GM19324 (cell line): ENCODE data around the gene SFXN2.
A peak's percentile ranks its signal among the peaks of the same experiment; 100 is the strongest.
"Not testable (repeated sequence)": the region's sequence is repeated elsewhere in the genome, so short reads cannot be mapped to it uniquely, and the experiment has no call there.

Experiments
- ATAC-seq: cut with Tn5 transposase; IDR thresholded peaks from one replicate; pipeline ENCODE4 v1.9.1; 2021; ENCODE audit warnings: mild to moderate bottlenecking, moderate library complexity; ENCODE audit not compliant: unreplicated experiment, low FRiP score

Gene SFXN2

DNA sequence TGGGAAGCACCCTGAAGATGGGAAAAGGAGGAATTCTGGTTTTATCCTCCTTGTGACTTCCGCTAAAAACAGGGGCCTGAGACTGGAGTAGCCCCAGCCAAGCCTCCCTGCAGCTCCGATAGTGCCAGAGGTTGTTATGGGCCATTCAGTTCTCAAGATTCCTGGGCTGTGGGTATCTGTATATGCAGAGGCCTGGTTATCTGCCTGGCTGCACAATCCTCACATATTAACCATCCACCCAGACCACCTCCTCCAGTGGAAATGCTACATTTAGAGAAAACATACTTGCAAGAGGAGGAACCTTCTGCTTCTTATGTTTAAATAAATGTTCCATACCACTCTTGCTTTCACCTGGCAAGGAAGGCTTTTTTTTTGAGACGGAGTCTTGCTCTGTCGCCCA lies 34.8 kb upstream of the SFXN2 start:
- no peak for ATAC-seq

DNA sequence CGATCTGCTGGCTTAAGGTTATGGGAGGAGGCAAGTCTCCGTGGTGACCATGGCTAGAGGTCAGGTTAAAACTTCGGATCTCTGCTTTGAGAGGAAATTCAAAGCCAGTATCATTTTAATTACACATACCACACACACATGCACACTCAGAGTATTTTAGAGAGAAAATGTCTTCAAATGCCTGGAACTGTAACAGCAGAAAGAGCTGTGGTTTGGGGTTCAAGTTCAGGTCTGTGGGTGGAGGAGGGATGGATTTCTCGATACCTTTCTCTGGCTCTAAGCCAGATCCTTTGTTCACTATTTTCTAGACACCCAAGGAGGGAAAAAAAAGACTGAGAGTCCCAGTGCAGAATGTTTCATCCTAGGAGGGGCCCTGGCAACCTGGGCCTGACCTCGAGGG lies 32.7 kb upstream of the SFXN2 start:
- no peak for ATAC-seq

DNA sequence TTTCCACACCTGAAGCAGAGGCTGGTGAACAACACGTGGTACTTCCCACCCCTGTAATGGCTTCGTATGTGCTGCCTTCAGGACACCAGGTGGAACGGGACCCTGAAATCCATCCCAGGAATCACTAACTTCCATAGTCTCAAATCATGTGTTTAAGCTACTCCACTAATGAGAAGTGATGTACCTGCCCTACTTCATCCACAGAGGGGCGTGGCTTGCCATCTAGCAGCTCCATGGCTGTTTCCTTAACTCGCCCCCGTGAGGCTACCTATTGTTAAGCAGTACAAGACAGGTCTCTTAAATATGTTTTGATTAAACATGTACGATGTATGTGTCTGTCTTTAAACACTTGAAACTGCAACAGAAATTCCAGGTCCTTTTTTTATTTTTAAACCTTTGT lies 32.0 kb upstream of the SFXN2 start:
- ATAC-seq = no peak

DNA sequence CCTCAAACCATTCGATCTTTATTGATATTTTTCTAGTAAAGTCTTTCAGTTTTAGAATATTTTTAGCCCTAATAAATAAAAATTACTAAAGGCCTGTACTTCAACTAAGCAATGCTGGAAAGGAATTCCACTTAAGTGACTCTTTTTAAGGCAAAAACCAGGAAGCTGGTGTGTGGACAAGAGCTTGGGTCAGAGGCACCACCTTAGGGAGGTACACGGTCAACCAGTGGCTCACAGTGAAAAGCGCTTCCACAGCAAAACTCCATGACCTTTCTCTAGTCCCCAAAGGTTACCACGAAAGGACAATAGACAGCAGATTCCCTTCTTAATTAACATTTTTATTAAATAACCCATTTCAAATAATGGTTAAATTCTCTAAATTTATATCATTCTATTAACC lies 31.5 kb upstream of the SFXN2 start:
- no peak for ATAC-seq

DNA sequence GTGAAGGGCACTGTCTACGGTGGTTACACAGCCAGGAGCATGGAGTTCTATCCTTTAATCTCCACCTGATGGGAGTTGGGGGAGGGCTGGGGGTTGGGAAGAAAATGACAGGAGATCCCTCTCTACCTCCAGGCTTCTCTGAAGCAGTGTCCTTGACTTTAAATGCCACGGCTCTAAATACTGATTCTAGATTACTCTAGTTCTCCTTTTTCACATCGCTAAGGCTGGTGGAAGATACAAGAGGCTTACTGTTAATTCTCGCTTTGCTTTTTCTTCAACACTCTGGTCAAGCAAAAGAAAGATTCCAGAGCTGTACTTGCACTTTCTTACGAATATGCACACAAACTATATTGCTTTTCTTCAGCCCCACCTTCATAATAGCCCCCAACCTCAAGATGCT lies 30.7 kb upstream of the SFXN2 start:
- ATAC-seq = no peak

DNA sequence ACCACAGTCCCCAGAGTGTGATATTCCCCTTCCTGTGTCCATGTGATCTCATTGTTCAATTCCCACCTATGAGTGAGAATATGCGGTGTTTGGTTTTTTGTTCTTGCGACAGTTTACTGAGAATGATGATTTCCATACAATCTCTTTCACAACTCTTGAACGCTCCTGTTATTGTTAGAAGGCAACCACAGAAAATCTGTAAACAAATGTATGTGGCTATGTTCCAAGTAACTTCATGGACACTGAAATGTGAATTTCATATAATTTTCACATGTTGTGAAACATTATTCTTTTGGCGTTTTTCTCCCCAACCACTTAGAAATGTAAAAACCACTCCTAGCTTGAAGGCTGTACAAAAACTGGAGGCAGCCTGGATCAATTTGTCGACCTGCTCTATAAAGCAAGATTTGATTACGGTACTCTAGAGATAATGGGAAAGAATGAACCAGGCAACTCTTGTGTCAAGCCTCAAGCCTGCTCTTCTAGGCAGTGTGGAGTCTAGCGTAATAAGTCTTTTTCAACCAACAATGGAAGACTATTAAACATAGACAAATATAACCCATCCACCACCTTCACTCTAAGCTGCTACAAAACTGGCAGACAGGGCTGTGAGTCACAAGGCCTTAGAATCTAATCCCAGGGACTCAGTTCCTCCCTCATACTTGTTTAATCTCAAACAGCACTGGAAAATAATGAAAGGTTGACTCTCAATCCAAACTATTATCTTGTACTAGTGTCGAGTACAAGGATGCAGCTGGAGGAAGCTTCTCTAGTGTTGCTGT lies 23.0 kb upstream of the SFXN2 start:
- ATAC-seq = no peak

DNA sequence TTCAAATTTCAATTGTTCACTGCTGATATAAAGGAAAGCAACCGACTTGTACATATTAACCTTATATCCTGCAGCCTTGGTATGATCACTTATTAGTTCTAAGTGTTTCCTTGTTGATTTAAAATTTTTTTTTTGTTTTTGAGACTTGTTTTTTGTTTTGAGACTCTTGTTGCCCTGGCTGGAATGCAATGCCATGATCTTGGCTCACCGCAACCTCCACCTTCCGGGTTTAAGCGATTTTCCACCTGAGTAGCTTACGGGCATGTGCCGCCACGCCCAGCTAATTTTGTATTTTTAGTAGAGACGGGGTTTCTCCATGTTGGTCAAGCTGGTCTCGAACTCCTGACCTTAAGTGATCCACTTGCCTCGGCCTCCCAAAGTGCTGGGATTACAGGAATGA lies 19.0 kb upstream of the SFXN2 start:
- not testable (repeated sequence) for ATAC-seq

DNA sequence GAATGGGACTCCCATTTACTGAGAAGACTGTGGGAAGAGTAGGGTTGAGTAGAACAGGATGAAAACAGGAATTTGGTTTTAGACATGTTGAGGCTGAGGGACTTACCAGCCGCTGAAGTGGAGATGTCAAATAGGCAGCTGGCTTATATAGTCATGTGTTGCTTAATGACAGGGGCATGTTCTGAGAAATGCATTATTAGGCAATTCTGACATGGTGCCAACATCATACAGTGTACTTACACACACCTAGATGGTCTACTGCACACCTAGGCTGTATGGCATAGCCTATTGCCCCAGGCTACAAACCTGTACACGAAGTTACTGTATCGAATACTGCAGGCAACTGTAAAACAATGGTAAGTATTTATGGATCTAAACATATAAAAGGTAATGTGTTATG lies 17.7 kb upstream of the SFXN2 start:
- ATAC-seq = no peak

DNA sequence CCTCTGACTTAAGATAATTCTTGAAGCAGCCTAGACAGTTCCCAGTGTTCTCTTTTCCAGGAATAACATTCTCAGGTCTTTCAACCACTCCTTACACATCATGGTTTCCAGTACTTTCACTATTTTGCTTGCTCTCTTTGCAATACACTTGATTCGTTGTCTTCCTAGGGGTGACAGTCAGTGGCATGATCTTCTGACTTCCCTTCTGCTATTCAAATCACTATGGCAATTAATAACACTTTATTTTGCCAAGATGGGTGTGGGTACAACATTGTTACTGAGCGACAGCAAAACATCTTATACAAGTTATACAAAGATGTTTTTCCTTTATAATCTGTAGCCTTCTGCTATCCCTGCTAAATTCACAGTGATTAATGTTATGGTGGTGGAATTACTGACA lies 15.5 kb upstream of the SFXN2 start:
- no peak for ATAC-seq

DNA sequence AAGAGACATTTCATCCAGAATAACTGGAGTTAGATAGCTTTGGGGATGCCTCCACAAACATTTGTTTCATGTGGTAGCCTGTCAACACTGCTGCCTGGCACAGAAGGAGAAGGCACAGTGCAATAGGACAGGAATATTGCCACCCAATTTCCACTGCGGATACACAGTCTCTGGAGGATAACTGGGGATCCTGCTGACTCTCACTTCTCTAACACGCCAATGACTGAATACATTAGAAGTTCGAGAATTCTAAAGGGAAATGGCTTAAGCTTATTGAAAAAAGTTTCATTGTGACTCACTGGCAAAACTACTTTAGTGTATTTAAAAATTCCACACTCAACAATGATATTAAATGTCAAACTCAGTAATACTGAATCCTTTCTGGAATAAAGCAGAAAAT lies 13.2 kb upstream of the SFXN2 start:
- no peak for ATAC-seq

DNA sequence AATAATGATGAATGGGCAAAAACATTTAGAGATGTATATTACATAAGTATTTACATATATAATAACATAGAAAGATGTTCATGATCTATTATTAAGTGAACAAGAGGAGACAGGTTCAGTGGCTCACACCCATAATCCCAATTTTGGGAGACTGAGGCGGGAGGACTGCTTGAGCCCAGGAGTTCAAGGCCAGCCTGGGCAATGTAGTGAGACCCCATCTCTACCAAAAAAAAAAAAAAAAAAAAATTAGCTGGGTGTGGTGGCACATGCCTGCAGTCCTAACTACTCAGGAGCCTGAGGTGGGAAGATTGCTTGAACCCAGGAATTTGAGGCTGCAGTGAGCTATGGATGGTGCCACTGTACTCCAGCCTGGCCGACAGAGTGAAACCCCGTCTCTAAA lies 12.6 kb upstream of the SFXN2 start:
- no peak for ATAC-seq

DNA sequence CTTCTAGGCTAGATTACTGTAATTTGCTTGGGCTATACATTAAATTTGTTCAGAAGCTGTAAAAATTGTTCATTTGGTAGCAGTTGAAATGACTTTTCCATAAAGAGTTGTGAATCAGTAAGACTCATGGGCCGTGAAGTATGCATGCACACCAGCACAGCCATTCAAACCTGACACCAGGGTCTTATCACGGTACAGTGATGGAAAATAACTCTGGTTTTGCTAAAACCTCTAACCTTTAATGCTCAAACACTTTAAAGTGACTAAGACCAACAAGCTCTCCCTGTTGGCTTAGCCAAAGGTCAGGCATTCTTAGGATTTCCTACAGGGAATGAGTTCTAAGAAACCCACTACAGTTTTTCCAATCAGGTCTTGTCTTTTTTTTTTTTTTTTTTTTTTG lies 11.7 kb upstream of the SFXN2 start:
- no peak for ATAC-seq

DNA sequence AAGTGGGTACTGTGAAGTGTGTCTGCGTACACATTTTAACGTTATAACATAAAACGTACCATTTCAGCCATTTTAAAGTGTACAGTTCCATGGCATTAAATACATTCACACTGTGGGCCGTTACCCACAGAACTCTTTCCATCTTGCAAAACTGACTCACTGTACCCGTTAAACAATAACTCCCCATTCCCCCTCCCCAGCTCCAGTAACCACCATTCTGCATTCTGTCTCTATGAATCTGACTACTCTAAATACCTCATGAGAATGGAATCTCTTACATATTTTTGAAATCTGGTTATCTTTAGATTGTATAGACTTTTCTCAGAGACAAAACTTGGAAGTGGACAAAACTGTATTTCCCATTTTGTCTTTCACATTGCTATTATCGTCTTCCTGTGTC lies 9.5 kb upstream of the SFXN2 start:
- ATAC-seq = no peak

DNA sequence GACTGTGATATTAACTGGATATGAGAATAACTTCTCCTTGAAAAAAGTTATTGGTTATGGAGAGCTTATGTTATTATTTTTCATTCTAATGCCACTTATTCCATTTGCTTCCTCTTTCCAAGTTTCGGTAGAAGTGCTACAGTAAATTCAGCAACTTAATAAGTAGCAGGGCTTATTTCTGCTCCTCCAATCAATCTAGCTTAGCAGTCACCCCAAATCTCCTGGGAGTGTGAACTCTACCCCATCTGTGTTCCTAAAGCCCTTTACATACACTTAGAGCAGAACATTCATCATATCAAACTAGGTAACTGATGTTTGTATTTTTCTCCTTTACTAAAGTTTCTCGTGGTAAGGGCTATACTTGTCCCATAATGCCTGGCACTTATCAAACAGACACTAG lies 8.9 kb upstream of the SFXN2 start:
- ATAC-seq = no peak

DNA sequence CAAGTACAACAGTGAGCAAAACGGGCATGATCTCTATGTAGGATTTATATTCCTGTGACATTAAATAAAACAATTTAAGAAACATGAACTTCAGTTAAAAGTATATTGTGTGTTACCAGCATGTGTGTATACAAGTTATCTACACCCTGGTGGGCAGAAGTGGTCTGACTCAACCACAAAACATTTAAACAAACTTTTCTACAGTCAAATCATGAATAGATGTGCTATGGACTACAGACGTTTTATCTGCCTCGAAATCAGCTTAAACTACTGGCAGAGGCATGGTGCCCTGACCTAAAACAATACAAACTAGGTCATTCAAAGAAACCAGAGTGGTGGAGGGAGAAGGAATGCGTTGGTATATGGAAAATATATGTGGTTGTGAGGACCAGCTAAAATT lies 3.8 kb upstream of the SFXN2 start:
- ATAC-seq = no peak

DNA sequence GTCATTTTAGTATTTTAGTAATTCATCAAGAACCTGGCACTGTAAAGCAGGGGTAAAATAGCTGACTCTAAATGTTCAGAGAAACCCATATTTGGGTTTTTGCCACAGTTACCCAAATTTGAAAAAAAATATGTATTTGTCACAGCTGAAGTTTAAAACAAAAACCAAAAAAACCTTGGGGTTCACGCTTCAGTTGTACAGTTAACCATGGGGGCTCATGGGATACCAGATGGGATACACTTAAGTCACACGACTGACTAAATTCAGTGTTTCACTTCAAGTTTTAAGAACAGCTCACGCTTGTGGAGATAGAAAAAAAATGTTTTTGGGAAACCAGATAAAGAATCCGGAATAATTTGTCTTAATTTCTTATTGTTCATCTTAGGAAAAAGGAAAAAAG lies 2.3 kb upstream of the SFXN2 start:
- ATAC-seq = no peak

DNA sequence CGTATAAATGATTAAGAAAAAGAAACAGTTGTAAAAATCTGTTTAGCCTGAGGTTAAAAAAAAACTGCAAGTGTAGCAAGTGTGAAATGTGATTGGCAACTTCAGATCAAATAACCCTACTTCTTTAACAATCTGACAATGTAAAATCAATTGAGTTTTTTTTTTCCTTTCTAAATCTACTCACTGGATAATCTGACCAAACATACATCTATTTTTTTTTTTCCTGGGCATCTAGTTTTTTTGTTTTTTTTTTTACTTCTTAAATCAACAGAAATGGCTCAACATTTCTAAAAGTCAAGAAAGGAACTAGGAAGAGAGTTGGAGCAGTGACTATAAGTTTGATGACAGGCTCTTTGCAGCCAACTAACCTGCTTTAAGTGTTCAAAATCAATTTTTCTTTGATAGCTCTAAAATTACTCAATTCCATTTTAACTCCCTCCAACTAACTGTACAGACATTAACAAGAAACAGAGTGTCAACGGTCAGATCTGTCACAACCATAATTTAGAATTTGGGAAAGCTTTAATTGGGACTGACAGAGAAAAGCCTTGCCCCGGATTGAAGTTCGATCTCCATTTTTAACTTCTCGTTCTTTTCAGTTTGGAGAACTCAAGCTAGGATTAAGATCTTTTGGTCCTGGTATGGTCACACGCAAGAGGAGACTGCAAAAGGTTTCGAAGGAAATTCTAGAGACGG lies 1.4 kb upstream of the SFXN2 start:
- ATAC-seq = no peak

DNA sequence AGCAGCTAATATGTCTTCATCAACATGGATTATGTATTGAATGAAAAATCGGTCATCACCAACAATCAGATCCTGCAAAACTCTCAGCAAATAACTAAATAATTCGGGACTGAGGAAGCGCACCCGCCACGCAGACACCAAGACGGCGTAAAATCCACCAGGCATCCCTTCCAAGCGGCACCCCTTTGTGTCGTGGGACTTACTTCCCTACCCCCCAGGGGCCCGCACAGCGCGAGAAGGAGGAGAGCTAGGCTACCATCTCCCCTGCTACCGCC lies 960 bp upstream of the SFXN2 start:
- peak; percentile 37 for ATAC-seq

DNA sequence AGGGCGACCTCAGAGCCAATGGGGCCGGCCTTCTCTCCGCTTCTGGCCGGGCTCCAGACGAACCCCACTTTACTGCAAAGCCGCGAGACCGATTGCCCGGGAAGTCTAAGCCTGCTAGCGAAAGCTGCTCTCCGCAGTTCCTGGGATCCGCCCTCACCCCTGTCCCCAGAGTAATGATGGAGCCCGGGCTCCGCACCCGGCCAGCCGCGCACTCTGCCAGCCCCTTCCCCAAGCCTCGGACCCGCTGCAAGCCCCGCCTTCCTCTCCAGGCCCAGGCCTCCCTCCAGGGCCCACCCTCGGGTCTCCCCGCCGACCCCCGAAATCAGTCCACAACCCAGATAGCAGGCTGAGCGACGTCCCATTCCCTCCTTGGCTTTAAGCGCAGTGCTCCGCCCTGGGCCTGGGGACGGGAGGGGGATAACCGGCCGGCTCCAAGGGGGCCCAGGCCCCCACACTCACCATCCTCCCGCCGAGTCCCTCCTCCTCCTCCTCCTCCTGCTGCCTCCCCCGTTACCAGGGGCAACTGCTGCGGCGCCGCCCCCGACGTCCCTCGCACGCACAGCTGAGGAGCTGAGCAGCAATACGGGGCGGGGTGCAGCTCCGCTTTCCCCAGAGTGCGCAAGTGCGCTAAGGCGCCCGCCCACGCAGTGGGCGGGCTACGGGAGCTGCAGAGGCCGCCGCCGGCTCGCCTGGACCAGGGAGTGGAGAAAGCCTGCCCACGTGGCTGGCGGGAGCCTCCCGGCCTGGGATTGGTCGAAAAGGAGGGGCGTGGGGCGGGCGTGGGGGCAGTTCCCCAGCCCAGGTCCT lies 419 bp upstream of the SFXN2 start, which contains the start of gene ARL3:
Gene ARL3 (minus strand): TSS at position 584 of the 807 bp plus-strand sequence. CDS start 122 bp downstream, at position 462.
- ATAC-seq = peak; percentile 86

DNA sequence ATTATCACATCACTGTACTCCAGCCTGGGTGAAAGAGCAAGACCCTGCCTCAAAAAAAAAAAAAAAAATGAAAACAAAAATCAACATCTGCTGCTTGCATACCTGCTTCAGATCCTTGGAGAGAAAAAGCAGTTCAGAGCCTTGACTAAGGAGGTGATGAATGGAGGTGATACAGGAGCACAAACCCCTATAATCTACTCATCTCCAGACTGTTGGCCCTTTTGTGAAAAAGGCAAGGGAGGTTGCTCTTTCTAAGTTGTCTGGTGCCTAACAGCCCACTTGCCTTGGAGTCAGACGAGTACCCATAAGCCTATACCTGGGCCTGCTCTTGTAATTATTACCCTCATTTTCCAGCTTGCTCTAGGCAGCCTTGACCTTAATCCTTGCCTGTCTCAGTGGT lies 1.4 kb downstream of the SFXN2 start:
- ATAC-seq = no peak

DNA sequence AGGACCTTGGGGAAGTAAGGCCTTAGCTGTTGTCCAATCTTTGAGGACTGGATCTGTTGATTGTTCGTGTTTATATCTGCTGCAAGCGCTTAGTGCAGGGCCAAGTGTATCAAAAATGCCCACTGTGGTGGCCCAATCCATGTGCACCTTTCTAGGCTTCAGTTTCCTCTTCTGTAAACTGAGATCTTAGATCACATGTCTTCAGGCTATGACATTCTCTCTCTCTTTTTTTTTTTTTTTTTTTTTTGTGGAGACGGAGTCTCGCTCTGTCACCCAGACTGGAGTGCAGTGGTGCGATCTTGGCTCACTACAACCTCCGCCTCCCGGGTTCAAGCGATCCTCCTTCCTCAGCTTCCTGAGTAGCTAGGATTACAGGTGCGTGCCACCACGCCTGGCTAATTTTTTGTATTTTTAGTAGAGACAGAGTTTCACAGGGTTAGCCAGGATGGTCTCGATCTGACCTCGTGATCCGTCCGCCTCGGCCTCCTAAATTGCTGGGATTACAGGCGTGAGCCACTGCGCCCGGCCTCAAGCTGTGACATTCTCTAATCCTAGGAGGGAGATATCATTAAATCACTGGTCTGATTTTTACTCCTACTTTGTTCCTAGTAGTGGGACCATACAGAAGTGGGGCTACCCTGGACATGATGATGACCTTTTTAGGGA lies 2.6 kb downstream of the SFXN2 start:
- not testable (repeated sequence) for ATAC-seq
